AG09319 (cell line): Measurements from ENCODE around the gene ARPP21.

Experiments
- DNase-seq: peaks from one replicate; pipeline ENCODE4 v3.0.0-alpha.2; 2010; ENCODE audit warnings: low read depth; ENCODE audit errors: extremely low read depth
- TF ChIP-seq, protein P1 (sequence below): IDR thresholded peaks from 2 replicates; pipeline ENCODE4 v1.5.1; 2011; ENCODE audit warnings: low read depth, mild to moderate bottlenecking, inconsistent platforms, low read length, moderate library complexity

The ARPP21 gene

DNA sequence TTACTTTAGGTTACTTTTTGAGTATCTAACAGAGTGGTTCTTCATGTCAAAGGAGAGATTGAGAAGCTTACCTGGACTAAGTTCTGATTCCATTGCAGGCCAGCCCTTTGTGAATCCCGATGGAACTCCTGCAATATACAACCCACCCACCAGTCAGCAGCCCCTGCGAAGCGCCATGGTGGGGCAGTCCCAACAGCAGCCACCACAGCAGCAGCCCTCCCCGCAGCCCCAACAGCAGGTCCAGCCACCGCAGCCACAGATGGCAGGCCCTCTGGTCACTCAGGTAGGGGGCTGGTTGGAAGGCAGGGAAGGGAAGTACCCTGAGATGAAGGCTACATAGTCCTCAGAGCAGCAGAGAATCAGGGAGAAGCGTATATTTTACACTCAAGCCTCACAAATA lies 97.8 kb downstream of the ARPP21 start:
- TF ChIP-seq, protein P1, sequence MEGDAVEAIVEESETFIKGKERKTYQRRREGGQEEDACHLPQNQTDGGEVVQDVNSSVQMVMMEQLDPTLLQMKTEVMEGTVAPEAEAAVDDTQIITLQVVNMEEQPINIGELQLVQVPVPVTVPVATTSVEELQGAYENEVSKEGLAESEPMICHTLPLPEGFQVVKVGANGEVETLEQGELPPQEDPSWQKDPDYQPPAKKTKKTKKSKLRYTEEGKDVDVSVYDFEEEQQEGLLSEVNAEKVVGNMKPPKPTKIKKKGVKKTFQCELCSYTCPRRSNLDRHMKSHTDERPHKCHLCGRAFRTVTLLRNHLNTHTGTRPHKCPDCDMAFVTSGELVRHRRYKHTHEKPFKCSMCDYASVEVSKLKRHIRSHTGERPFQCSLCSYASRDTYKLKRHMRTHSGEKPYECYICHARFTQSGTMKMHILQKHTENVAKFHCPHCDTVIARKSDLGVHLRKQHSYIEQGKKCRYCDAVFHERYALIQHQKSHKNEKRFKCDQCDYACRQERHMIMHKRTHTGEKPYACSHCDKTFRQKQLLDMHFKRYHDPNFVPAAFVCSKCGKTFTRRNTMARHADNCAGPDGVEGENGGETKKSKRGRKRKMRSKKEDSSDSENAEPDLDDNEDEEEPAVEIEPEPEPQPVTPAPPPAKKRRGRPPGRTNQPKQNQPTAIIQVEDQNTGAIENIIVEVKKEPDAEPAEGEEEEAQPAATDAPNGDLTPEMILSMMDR, result no peak
- DNase-seq, result no peak

DNA sequence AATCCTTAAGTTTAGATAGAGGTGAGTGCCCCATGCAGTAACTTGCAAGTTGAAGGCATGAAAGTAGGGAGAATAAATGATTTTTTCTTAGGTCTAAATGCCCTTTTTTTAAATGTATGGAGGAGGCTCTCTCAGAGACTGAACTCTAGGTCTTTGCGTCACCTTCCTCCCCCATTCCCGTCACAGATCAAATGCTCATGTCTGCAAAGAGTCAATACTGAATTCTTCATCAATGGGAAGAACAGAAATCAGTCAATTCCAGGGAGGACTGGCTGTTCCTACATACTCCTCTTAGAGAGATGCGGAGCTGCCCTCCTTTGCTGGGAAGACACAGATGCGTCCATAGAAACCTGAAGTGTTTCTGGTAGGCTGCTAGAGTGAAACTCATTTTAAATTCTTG lies 98.2 kb downstream of the ARPP21 start:
- DNase-seq, result no peak
- TF ChIP-seq, protein P1, result no peak

DNA sequence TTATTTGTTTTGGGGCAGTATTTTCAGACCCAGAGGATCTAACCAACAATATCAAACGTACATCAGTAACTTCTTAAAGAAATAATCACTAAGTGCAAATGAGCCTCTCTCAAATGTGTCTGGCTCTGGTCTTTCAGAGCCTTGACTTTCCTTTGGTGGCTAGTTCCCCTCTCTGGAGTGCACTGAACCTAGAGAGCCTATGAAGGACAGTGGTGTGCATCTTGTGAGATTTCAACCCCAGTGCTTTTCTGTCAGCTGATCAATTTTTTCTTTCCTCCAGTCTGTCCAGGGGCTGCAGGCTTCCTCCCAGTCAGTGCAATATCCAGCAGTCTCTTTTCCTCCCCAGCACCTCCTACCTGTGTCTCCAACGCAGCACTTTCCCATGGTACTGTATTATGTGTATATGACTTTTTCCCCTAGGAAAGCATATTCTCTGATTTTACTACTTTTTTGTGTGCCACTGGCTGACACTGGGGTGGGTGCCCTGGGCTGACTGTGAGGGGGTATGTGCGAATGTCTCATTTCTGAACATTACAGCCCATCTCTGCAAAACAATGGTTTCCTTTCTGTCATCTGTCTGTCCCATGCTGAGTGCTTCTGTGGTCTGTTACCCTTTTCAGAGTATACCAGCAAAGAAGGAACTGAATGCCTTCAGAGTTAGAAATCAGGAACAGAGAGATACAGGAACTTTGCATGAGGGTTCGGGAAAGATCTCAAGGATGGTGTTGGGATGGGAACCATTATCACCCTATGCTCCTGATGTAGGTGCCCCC lies 98.8 kb downstream of the ARPP21 start:
- DNase-seq, result no peak
- TF ChIP-seq, protein P1, result no peak

DNA sequence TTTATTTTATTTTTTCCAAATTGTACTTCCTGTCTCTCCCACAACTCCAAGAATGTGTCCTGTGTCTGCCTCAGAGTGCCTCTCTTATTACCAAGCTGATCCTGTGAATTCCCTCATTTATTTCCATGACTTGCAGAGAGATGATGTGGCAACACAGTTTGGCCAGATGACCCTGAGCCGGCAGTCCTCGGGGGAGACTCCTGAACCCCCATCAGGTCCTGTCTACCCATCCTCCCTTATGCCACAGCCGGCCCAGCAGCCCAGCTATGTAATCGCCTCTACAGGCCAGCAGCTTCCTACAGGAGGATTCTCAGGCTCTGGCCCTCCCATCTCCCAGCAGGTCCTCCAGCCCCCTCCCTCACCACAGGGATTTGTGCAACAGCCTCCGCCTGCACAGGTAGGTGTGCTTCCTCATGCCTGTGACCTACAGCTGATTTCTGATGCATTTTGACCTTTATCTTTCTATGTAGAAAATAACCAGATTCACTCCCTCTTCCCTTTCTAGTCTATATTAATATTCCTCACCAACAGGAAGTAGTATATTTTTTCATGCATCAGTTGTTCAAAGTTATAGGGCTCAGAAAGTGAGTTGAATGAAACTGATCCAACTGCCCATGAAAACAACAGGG lies 100.0 kb downstream of the ARPP21 start:
- TF ChIP-seq, protein P1, result no peak
- DNase-seq, result no peak

DNA sequence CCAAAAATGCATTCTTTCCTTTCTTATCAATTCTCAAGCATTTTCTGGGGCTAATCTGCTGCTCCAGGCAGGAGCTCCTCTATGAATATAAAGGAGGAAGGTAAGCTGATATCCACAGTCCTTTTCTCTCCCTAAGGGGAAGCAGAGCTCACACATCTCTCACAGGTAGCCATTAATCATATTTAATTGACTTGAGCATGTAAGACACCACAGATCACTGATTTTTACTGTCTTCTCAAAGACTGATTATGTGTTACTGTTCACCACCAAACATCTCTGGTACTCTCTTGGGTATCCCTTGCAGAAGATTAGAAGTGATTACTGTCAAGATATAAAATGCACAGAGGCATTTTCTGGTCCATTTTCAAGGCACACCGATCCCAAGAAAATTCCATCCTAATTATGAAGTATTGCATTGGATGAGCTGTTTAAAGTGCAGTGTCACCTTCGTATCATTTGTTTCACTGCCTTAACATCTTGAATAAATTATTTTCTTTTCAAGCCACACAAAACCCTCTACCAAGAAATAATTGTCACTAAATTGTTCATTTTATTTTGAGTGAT lies 100.7 kb downstream of the ARPP21 start:
- TF ChIP-seq, protein P1, result no peak
- no peak for DNase-seq

DNA sequence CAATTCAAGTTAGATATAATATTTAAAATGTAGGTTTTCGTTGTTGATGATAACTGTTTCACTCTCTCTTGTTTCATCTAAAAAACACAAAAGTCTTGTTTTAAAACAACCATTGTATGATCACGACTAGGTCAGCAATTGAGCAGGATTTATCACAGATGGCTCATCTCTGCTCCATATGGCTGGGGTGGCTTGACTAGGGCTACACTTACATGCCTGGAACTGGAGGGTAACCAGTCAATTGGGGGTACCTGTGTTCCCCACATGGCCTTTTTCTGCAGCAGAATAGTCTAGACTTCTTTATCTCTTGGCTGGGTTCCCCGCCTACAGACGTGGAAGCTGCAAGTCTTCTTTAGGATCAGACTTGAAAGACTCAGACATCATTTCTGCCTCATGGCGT lies 103.9 kb downstream of the ARPP21 start:
- DNase-seq, result no peak
- TF ChIP-seq, protein P1, result no peak

DNA sequence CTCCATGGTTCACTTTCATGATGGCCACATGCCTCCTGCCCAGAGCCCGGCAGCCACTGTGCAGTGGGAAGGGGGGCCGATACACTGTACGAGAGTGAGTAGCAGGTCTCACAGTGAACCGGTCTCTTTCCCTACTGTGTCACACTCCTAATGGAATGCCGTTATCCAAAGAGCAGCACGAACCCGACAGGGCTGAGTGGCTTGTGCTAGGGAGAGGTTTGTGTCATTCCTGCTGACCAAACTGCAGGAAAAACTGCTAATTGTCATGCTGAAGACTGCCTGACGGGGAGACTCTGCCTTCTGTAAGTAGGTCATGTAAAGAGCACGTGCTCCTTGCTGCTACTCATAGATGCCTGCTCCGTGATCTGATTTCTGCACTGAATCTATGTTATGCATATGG lies 105.1 kb downstream of the ARPP21 start:
- no peak for DNase-seq
- TF ChIP-seq, protein P1, result no peak
